HepG2 (cell line): Measurements from ENCODE around the gene GRID1. TPM values are rescaled to one million over a fixed set of nuclear protein-coding genes. Genes with fewer than 3 reads are reported as not detected.
A peak's percentile ranks its signal among the peaks of the same experiment; 100 is the strongest.

Experiments used
- ERF ChIP-seq: IDR thresholded peaks from 2 replicates; pipeline ENCODE4 v1.6.1; 2018; ENCODE audit warnings: missing biosample characterization, missing genetic modification reagents
- FOXA3 ChIP-seq: IDR thresholded peaks from 2 replicates; pipeline ENCODE4 v1.6.1; 2016; ENCODE audit warnings: missing genetic modification reagents, missing compliant biosample characterization
- GABPB1 ChIP-seq: IDR thresholded peaks from 2 replicates; pipeline ENCODE4 v1.6.1; 2016; ENCODE audit warnings: mild to moderate bottlenecking, missing genetic modification reagents, moderate library complexity, missing compliant biosample characterization
- MTF2 ChIP-seq: sonication (generic); formaldehyde crosslinking; IDR thresholded peaks from 2 replicates; pipeline ENCODE4 v1.5.0; 2020; ENCODE audit warnings: missing genetic modification reagents, borderline replicate concordance
- STAG1 ChIP-seq: sonication (generic); formaldehyde crosslinking; IDR thresholded peaks from 2 replicates; pipeline ENCODE4 v1.4.0; 2020; ENCODE audit warnings: missing genetic modification reagents
- TOPORS ChIP-seq: sonication (generic); formaldehyde crosslinking; IDR thresholded peaks from 2 replicates; pipeline ENCODE4 v1.8.0; 2023; ENCODE audit warnings: mild to moderate bottlenecking, missing genetic modification reagents
- ZBTB8A ChIP-seq: sonication (generic); formaldehyde crosslinking; IDR thresholded peaks from 2 replicates; pipeline ENCODE4 v1.4.0; 2020; ENCODE audit warnings: mild to moderate bottlenecking, low read depth, missing genetic modification reagents, borderline replicate concordance
- ZFYVE20 ChIP-seq: sonication (generic); formaldehyde crosslinking; IDR thresholded peaks from 2 replicates; pipeline ENCODE4 v1.8.0; 2023; ENCODE audit warnings: low read depth, mild to moderate bottlenecking, moderate library complexity, missing genetic modification reagents, borderline replicate concordance
- polyA plus RNA-seq, 8 experiments: library from polyadenylated mRNA; depleted of rRNA in 3 of 8; stranded (reverse) in 7 of 8; unstranded in 1 of 8; fragments of >200 nt; fragmentation: Illumina TruSeq in 4 of 8; extraction: Trizol in 4 of 8; gene quantifications; 2 replicates each; pipeline versions ENCODE4 v1.2.1 to v1.2.3, GENCODE V29; 2011 to 2016; ENCODE audit warnings: low read depth in 4 of 8, missing spikeins in 1 of 8, mixed read lengths in 1 of 8; ENCODE audit not compliant: insufficient read depth in 1 of 8
- total RNA-seq, 5 experiments: library from RNA; depleted of rRNA; stranded (reverse); fragments of >200 nt; fragmentation: Illumina TruSeq; extraction: Trizol; gene quantifications; 2 replicates each; pipeline ENCODE4 v1.2.3, GENCODE V29; 2016; ENCODE audit warnings: low read depth in 1 of 5
- TF ChIP-seq, protein P1 (sequence below): sonication (generic); formaldehyde crosslinking; IDR thresholded peaks from 2 replicates; pipeline ENCODE4 v1.5.0; 2020; ENCODE audit warnings: mild to moderate bottlenecking, missing genetic modification reagents, moderate library complexity
- TF ChIP-seq, protein P2 (sequence below): sonication (generic); formaldehyde crosslinking; IDR thresholded peaks from 2 replicates; pipeline ENCODE4 v1.4.0; 2020; ENCODE audit warnings: missing genetic modification reagents
- TF ChIP-seq, protein P3 (sequence below): sonication (generic); formaldehyde crosslinking; IDR thresholded peaks from 2 replicates; pipeline ENCODE4 v1.4.0; 2020; ENCODE audit warnings: missing genetic modification reagents, borderline replicate concordance

Gene GRID1
- total and polyA plus RNA-seq, 2 of the 13 experiments (the other 11 are each of a cell fraction or from before 2014, with no cell fraction given), result 0.05 TPM; not detected in 1

DNA sequence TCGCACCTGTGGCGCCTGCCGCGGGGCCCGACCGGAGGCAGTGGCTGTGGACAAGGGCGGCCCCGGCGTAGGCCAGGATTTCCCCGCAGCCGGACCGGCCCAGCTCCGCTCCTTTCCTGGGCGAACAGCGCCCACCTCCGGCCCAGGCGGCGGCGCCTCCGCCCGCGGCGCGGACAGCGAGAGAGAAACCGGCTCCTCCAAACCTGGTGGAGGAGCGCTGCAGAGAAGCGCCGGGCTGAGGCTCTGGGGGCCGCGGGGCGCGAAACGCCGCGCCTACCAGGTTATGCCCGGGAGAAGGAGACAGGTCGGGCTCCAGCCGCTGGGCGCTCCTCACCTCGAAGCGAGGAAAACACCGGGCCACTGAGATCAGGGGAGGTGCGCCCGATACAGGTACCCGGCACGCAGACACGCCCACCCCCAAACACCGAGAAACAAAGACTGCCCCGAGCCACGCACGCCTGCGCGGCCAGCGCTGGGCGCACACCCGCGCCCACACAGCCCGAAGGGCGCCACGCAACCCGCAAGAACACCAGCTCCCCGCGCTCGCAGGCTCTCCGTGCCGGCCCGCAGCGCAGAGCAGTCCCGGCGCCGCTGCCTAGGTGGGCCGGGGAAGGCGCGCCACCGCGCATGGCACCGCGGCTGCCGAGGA is 3.3 kb downstream of the GRID1 start (continued):
- TF ChIP-seq, protein P1, sequence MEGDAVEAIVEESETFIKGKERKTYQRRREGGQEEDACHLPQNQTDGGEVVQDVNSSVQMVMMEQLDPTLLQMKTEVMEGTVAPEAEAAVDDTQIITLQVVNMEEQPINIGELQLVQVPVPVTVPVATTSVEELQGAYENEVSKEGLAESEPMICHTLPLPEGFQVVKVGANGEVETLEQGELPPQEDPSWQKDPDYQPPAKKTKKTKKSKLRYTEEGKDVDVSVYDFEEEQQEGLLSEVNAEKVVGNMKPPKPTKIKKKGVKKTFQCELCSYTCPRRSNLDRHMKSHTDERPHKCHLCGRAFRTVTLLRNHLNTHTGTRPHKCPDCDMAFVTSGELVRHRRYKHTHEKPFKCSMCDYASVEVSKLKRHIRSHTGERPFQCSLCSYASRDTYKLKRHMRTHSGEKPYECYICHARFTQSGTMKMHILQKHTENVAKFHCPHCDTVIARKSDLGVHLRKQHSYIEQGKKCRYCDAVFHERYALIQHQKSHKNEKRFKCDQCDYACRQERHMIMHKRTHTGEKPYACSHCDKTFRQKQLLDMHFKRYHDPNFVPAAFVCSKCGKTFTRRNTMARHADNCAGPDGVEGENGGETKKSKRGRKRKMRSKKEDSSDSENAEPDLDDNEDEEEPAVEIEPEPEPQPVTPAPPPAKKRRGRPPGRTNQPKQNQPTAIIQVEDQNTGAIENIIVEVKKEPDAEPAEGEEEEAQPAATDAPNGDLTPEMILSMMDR (CRISPR knock-in tag), result peak; percentile 54
- peak; percentile 43 for TF ChIP-seq STAG1 (CRISPR knock-in tag)
- no peak for TF ChIP-seq ZFYVE20
- no peak for TF ChIP-seq ZBTB8A (CRISPR knock-in tag)
- no peak for TF ChIP-seq FOXA3 (CRISPR knock-in tag)
- TF ChIP-seq, protein P2, sequence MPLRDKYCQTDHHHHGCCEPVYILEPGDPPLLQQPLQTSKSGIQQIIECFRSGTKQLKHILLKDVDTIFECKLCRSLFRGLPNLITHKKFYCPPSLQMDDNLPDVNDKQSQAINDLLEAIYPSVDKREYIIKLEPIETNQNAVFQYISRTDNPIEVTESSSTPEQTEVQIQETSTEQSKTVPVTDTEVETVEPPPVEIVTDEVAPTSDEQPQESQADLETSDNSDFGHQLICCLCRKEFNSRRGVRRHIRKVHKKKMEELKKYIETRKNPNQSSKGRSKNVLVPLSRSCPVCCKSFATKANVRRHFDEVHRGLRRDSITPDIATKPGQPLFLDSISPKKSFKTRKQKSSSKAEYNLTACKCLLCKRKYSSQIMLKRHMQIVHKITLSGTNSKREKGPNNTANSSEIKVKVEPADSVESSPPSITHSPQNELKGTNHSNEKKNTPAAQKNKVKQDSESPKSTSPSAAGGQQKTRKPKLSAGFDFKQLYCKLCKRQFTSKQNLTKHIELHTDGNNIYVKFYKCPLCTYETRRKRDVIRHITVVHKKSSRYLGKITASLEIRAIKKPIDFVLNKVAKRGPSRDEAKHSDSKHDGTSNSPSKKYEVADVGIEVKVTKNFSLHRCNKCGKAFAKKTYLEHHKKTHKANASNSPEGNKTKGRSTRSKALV, result 0 out of 2 replicates have a peak, but pooled peaks have one; percentile 37
- TF ChIP-seq MTF2 (CRISPR knock-in tag), result peak; percentile 68; the same call in 1 of the 2 replicates
- TF ChIP-seq GABPB1 (CRISPR knock-in tag), result peak; percentile 15; the same call in 1 of the 2 replicates
- no peak for TF ChIP-seq ERF (CRISPR knock-in tag)
- no peak for TF ChIP-seq TOPORS (CRISPR knock-in tag)
- TF ChIP-seq, protein P3, sequence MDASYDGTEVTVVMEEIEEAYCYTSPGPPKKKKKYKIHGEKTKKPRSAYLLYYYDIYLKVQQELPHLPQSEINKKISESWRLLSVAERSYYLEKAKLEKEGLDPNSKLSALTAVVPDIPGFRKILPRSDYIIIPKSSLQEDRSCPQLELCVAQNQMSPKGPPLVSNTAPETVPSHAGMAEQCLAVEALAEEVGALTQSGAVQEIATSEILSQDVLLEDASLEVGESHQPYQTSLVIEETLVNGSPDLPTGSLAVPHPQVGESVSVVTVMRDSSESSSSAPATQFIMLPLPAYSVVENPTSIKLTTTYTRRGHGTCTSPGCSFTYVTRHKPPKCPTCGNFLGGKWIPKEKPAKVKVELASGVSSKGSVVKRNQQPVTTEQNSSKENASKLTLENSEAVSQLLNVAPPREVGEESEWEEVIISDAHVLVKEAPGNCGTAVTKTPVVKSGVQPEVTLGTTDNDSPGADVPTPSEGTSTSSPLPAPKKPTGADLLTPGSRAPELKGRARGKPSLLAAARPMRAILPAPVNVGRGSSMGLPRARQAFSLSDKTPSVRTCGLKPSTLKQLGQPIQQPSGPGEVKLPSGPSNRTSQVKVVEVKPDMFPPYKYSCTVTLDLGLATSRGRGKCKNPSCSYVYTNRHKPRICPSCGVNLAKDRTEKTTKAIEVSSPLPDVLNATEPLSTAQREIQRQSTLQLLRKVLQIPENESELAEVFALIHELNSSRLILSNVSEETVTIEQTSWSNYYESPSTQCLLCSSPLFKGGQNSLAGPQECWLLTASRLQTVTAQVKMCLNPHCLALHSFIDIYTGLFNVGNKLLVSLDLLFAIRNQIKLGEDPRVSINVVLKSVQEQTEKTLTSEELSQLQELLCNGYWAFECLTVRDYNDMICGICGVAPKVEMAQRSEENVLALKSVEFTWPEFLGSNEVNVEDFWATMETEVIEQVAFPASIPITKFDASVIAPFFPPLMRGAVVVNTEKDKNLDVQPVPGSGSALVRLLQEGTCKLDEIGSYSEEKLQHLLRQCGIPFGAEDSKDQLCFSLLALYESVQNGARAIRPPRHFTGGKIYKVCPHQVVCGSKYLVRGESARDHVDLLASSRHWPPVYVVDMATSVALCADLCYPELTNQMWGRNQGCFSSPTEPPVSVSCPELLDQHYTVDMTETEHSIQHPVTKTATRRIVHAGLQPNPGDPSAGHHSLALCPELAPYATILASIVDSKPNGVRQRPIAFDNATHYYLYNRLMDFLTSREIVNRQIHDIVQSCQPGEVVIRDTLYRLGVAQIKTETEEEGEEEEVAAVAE (CRISPR knock-in tag), result no peak
